GM12878 (cell line): ENCODE results near the gene DNAH2. TPM values are rescaled to one million over a fixed set of nuclear protein-coding genes. Genes with fewer than 3 reads are reported as not detected.

Experiments
- CBX3 ChIP-seq: fragments of 200-600 bp; sonication (generic); IDR thresholded peaks from 2 replicates; pipeline ENCODE4 v1.6.1; 2016; ENCODE audit warnings: low read depth, borderline replicate concordance
- E2F8 ChIP-seq: fragments of 450-650 bp; IDR thresholded peaks from 2 replicates; pipeline ENCODE4 v1.6.1; 2018; ENCODE audit warnings: mild to moderate bottlenecking, low read depth, moderate library complexity; ENCODE audit not compliant: partially characterized antibody
- ZSCAN29 ChIP-seq: fragments of 450-650 bp; IDR thresholded peaks from 2 replicates; pipeline ENCODE4 v1.6.1; 2017; ENCODE audit warnings: mild to moderate bottlenecking, moderate library complexity
- polyA plus RNA-seq, 11 experiments: library from polyadenylated mRNA; depleted of rRNA in 4 of 11; unstranded in 6 of 11; stranded (reverse) in 5 of 11; fragments of >200 nt; fragmentation: Nextera tagmentation in 4 of 11; fragmentation: Illumina TruSeq in 1 of 11; extraction: Ambion mirVana in 4 of 11; extraction: Trizol in 1 of 11; gene quantifications; 1 replicate in 1 of 11; 2 replicates in 10 of 11; pipeline versions ENCODE4 v1.2.1 to v1.2.3, GENCODE V29; 2011 to 2016; ENCODE audit warnings: inconsistent platforms in 2 of 11, missing spikeins in 2 of 11, low read depth in 1 of 11
- total RNA-seq, 4 experiments: library from RNA; depleted of rRNA in 3 of 4; stranded (reverse); fragments of >200 nt in 3 of 4; fragmentation: Illumina TruSeq in 1 of 4; extraction: Trizol in 1 of 4; gene quantifications; 2 replicates each; pipeline versions ENCODE4 v1.2.1 to v1.2.3, GENCODE V29; 2013 to 2021
- TF ChIP-seq, protein P1 (sequence below): fragments of 450-650 bp; IDR thresholded peaks from 2 replicates; pipeline ENCODE4 v1.6.1; 2017; ENCODE audit warnings: mild to moderate bottlenecking, moderate library complexity

The DNAH2 gene
- total and polyA plus RNA-seq, 10 of the 15 experiments (the other 5 are each of a cell fraction or from before 2014, with no cell fraction given): not detected

- TF ChIP-seq, protein P1, sequence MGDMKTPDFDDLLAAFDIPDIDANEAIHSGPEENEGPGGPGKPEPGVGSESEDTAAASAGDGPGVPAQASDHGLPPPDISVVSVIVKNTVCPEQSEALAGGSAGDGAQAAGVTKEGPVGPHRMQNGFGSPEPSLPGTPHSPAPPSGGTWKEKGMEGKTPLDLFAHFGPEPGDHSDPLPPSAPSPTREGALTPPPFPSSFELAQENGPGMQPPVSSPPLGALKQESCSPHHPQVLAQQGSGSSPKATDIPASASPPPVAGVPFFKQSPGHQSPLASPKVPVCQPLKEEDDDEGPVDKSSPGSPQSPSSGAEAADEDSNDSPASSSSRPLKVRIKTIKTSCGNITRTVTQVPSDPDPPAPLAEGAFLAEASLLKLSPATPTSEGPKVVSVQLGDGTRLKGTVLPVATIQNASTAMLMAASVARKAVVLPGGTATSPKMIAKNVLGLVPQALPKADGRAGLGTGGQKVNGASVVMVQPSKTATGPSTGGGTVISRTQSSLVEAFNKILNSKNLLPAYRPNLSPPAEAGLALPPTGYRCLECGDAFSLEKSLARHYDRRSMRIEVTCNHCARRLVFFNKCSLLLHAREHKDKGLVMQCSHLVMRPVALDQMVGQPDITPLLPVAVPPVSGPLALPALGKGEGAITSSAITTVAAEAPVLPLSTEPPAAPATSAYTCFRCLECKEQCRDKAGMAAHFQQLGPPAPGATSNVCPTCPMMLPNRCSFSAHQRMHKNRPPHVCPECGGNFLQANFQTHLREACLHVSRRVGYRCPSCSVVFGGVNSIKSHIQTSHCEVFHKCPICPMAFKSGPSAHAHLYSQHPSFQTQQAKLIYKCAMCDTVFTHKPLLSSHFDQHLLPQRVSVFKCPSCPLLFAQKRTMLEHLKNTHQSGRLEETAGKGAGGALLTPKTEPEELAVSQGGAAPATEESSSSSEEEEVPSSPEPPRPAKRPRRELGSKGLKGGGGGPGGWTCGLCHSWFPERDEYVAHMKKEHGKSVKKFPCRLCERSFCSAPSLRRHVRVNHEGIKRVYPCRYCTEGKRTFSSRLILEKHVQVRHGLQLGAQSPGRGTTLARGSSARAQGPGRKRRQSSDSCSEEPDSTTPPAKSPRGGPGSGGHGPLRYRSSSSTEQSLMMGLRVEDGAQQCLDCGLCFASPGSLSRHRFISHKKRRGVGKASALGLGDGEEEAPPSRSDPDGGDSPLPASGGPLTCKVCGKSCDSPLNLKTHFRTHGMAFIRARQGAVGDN: peak; percentile 84
- TF ChIP-seq E2F8 (peak; percentile 47), ZSCAN29 (no peak), CBX3 (no peak)
Observed at GRCh38 chr17:7687072-7687907, 30.3 kb upstream of the DNAH2 start, which contains the start of gene TP53 (continued).
